VCaP (cell line): Measurements from ENCODE around the gene ETAA1.
A peak's percentile ranks its signal among the peaks of the same experiment; 100 is the strongest.

ENCODE experiments used
- H3K27ac ChIP-seq: fragments of 450-650 bp; 2 replicates; pipeline ENCODE4 v1.5.1; 2017
- CTCF ChIP-seq: fragments of 450-650 bp; conservative IDR thresholded peaks from 2 replicates; pipeline ENCODE4 v1.5.1; 2017; ENCODE audit warnings: mild to moderate bottlenecking, moderate library complexity

ETAA1 gene

GRCh38 chr2:67397143-67397986 is at the start of gene ETAA1:
Gene ETAA1, plus strand, starts transcription at chr2:67397333. Its CDS starts 116 bp downstream, at chr2:67397449.
- H3K27ac ChIP-seq = peak within 1 kb of the TSS; percentile 94
- TF ChIP-seq CTCF = no peak

GRCh38 chr2:67366832-67367412 is 30.2 kb upstream of the ETAA1 start:
- no peak overlapping the region for H3K27ac ChIP-seq

GRCh38 chr2:67374481-67374880 is 22.7 kb upstream of the ETAA1 start:
- no peak overlapping the region for H3K27ac ChIP-seq
- no peak for TF ChIP-seq CTCF

More at GRCh38 chr2:67366832-67367412, 30.2 kb upstream of the ETAA1 start:
- no peak for TF ChIP-seq CTCF

- no peak for TF ChIP-seq CTCF
- H3K27ac ChIP-seq = no peak overlapping the region
Observed at GRCh38 chr2:67374949-67375348, 22.2 kb upstream of the ETAA1 start.

- no peak overlapping the region for H3K27ac ChIP-seq
- TF ChIP-seq CTCF = no peak
Observed at GRCh38 chr2:67378555-67378954, 18.6 kb upstream of the ETAA1 start.

- no peak for TF ChIP-seq CTCF
- no peak overlapping the region for H3K27ac ChIP-seq
Observed at GRCh38 chr2:67379048-67379447, 18.1 kb upstream of the ETAA1 start.

- TF ChIP-seq CTCF = no peak
- H3K27ac ChIP-seq = no peak overlapping the region
Observed at GRCh38 chr2:67384123-67384822, 12.9 kb upstream of the ETAA1 start.
